Spleen (tissue), 11 donors: Measurements from ENCODE around the gene HOXB6. TPM values are rescaled to one million over a fixed set of nuclear protein-coding genes. Genes with fewer than 3 reads are reported as not detected.

Experiments
- DNase-seq: peaks from one replicate; pipeline ENCODE4 v3.0.0-alpha.2; 2020
- H3K27ac ChIP-seq, 8 donors: fragments of 200-600 bp; sonication (generic) in 7 of 8; 1 replicate in 4 of 8; 2 replicates in 4 of 8; pipeline versions ENCODE4 v1.5.0 to v1.8.0; 2016 to 2021; ENCODE audit warnings: inconsistent platforms in 4 of 8, mild to moderate bottlenecking in 4 of 8, moderate library complexity in 1 of 8
- H3K27me3 ChIP-seq, 7 donors: fragments of 200-600 bp; sonication (generic) in 6 of 7; replicated peaks in 1 of 7; 1 replicate in 4 of 7; 2 replicates in 3 of 7; pipeline versions ENCODE4 v1.5.0 to v1.8.0; 2016 to 2021; ENCODE audit warnings: inconsistent platforms in 3 of 7, mild to moderate bottlenecking in 1 of 7
- H3K36me3 ChIP-seq, 6 donors: fragments of 200-600 bp; sonication (generic) in 5 of 6; 1 replicate in 4 of 6; 2 replicates in 2 of 6; pipeline versions ENCODE4 v1.5.0 to v1.8.0; 2016 to 2021; ENCODE audit warnings: inconsistent platforms in 2 of 6
- H3K4me1 ChIP-seq, 6 donors: fragments of 200-600 bp; sonication (generic) in 5 of 6; 1 replicate in 3 of 6; 2 replicates in 3 of 6; pipeline versions ENCODE4 v1.5.0 to v1.8.0; 2016 to 2021; ENCODE audit warnings: inconsistent platforms in 3 of 6
- H3K4me3 ChIP-seq, 8 donors: fragments of 200-600 bp; sonication (generic) in 7 of 8; 1 replicate in 4 of 8; 2 replicates in 4 of 8; pipeline versions ENCODE4 v1.5.0 to v1.8.0; 2016 to 2021; ENCODE audit warnings: inconsistent platforms in 4 of 8, mild to moderate bottlenecking in 4 of 8, moderate library complexity in 2 of 8
- H3K9me3 ChIP-seq, 8 donors: fragments of 200-600 bp; sonication (generic) in 7 of 8; 1 replicate in 4 of 8; 2 replicates in 4 of 8; pipeline versions ENCODE4 v1.5.0 to v1.8.0; 2016 to 2021; ENCODE audit warnings: inconsistent platforms in 4 of 8
- CTCF ChIP-seq, 11 experiments: fragments of 200-600 bp in 7 of 11; fragments of 450-650 bp in 4 of 11; sonication (generic) in 4 of 11; IDR thresholded peaks in 8 of 11; conservative IDR thresholded peaks in 3 of 11; 1 replicate in 7 of 11; 2 replicates in 4 of 11; pipeline versions ENCODE4 v1.4.0 to v1.8.0; 2016 to 2021; ENCODE audit warnings: antibody characterized with exemption in 11 of 11, inconsistent platforms in 4 of 11, mild to moderate bottlenecking in 1 of 11
- POLR2A ChIP-seq, 3 donors: fragments of 450-650 bp; IDR thresholded peaks; one replicate each; pipeline ENCODE4 v1.5.1; 2017; ENCODE audit warnings: antibody characterized with exemption in 3 of 3, mild to moderate bottlenecking in 1 of 3
- POLR2AphosphoS5 ChIP-seq, 3 donors: sonication (generic); formaldehyde crosslinking; IDR thresholded peaks; one replicate each; pipeline ENCODE4 v1.5.1; 2017; ENCODE audit warnings: antibody characterized with exemption in 3 of 3
- WGBS, 5 donors: extraction: QIAGEN DNeasy Blood & Tissue Kit in 3 of 5; methylation state at CpG; one replicate each; pipeline versions ENCODE4 v1.1.5 to v1.1.7; 2013 to 2018; 5-methylcytosine and 5-hydroxymethylcytosine counted together
- intact Hi-C: fragments of 100-400 bp; cut with DNase I; formaldehyde crosslinking; loops from one replicate; pipeline ENCODE4 v1.15.0; 2023; ENCODE audit warnings: low total_unique reads
- polyA plus RNA-seq, 3 donors: library from polyadenylated mRNA; stranded (reverse); fragments of 200-250 nt; gene quantifications; one replicate each; pipeline ENCODE4 v1.2.1, GENCODE V29; 2013
- total RNA-seq, 7 donors: library from RNA; depleted of rRNA in 3 of 7; stranded (reverse); fragments of >200 nt in 3 of 7; fragmentation: NEBNext Ultra II Directional in 4 of 7; extraction: Animal tissue kit (Norgen Biotek cat#: 25700) in 4 of 7; gene quantifications; one replicate each; pipeline versions ENCODE4 v1.1.0 to v1.2.1, GENCODE V29; 2016 to 2021
- donor health status: healthy with polysubstance abuse.
- donor health status: DM: no; HTN: no; CAD: no; lungs with moderate emphysema.
- donor health status: DM: no; HTN: no; CAD: no.
- donor health status: Bipolar disorder and iron deficiency.
- donor health status: healthy.
- donor health status: DM: no; HTN: no; CAD: no.
- donor health status: DM: yes; HTN: yes; CAD: no.

The HOXB6 gene
- total and polyA plus RNA-seq, 10 donors, result 1.2 to 4.5 (median 2.9) TPM

DNA sequence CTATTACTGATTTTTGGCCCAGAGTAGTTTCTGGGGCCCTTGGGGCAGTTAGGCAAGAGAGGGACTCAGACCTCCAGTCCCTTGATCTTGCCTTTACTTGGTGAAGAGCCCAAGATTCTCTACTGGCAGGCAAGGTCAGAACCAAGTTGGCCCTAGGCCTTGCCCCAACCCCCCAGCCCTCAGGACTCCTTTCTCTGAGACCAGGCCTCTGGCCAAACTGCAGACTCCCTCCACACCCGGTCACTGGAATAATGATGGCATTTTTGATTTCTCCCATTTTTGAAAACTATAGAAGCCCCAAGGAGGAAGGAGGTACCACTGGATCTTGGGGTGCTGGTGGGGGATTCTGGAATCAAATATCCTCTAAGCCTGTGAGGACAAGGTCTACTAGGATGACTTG is 39.4 kb upstream of the HOXB6 start:
- intact Hi-C loops, result no loop called here
- WGBS, 5 donors, result 80 to 87% (median 83%) methylated on average over 1 of the region's 1 CpG
- no peak overlapping the region for H3K27ac ChIP-seq

GRCh38 chr17:48643697-48644012 is 38.9 kb upstream of the HOXB6 start:
- Histone ChIP-seq H3K36me3 (no peaks in the 10 kb centered on the region), H3K27ac (no peak overlapping the region), H3K4me1 (peaks cover 5 to 44% (median 26%) of the 10 kb centered on the region in 6 donors), H3K4me3 (no peak overlapping the region), H3K27me3 (peaks cover 19 to 100% (median 93%) of the 10 kb centered on the region in 7 donors), H3K9me3 (no peaks in the 10 kb centered on the region)
- intact Hi-C loops, result no loop called here
- DNase-seq, result no peak
- no peak for TF ChIP-seq CTCF (IDR thresholded peaks at IDR 0.05 in 8 of 11, conservative IDR thresholded peaks at IDR 0.05 in 3 of 11)
- no peak for TF ChIP-seq POLR2A (IDR thresholded peaks at IDR 0.05)
- no peak for TF ChIP-seq POLR2AphosphoS5 (IDR thresholded peaks at IDR 0.05)

More for the DNA sequence above, 39.4 kb upstream of the HOXB6 start:
- no peak for DNase-seq
- Histone ChIP-seq H3K4me1 (peaks cover 5 to 44% (median 26%) of the 10 kb centered on the region in 6 donors), H3K9me3 (no peaks in the 10 kb centered on the region), H3K27me3 (peaks cover 16 to 100% (median 88%) of the 10 kb centered on the region in 7 donors), H3K36me3 (no peaks in the 10 kb centered on the region), H3K4me3 (no peak overlapping the region)
- TF ChIP-seq CTCF (IDR thresholded peaks at IDR 0.05 in 8 of 11, conservative IDR thresholded peaks at IDR 0.05 in 3 of 11) (no peak), POLR2A (IDR thresholded peaks at IDR 0.05) (no peak), POLR2AphosphoS5 (IDR thresholded peaks at IDR 0.05) (no peak)

GRCh38 chr17:48642843-48643696 is 38.3 kb upstream of the HOXB6 start:
- no peaks in the 10 kb centered on the region for H3K36me3 ChIP-seq
- no peak for TF ChIP-seq CTCF (IDR thresholded peaks at IDR 0.05 in 8 of 11, conservative IDR thresholded peaks at IDR 0.05 in 3 of 11)
- no peak for TF ChIP-seq POLR2AphosphoS5 (IDR thresholded peaks at IDR 0.05)
- no peak for TF ChIP-seq POLR2A (IDR thresholded peaks at IDR 0.05)
- intact Hi-C loops, result no loop called here
- DNase-seq, result no peak
- no peak overlapping the region for H3K4me3 ChIP-seq
- H3K4me1 ChIP-seq, result peaks cover 5 to 44% (median 26%) of the 10 kb centered on the region in 6 donors
- H3K9me3 ChIP-seq, result no peaks in the 10 kb centered on the region
- peaks cover 19 to 100% (median 94%) of the 10 kb centered on the region in 7 donors for H3K27me3 ChIP-seq
- WGBS, 5 donors, result 44 to 58% (median 52%) methylated on average over 21 to 23 of the region's 23 CpGs
- H3K27ac ChIP-seq, result no peak overlapping the region

- no peak overlapping the region for H3K4me3 ChIP-seq
- no peaks in the 10 kb centered on the region for H3K9me3 ChIP-seq
- H3K27ac ChIP-seq, result no peak overlapping the region
- intact Hi-C loops, result no loop called here
- DNase-seq, result no peak
- 11 to 19% (median 13%) methylated on average over 16 to 58 of the region's 58 CpGs for WGBS, 5 donors
- peaks cover 19 to 100% (median 95%) of the 10 kb centered on the region in 7 donors for H3K27me3 ChIP-seq
- TF ChIP-seq POLR2AphosphoS5 (IDR thresholded peaks at IDR 0.05) (no peak), POLR2A (IDR thresholded peaks at IDR 0.05) (no peak), CTCF (IDR thresholded peaks at IDR 0.05 in 8 of 11, conservative IDR thresholded peaks at IDR 0.05 in 3 of 11) (no peak)
- H3K36me3 ChIP-seq, result no peaks in the 10 kb centered on the region
- H3K4me1 ChIP-seq, result peaks cover 5 to 36% (median 20%) of the 10 kb centered on the region in 6 donors
These were observed 37.5 kb upstream of the HOXB6 start for GRCh38 chr17:48642059-48642842.
